Astrocyte (in vitro differentiated cells and primary cell): Measurements from ENCODE around the gene NRIP1. TPM values are rescaled to one million over a fixed set of nuclear protein-coding genes. Genes with fewer than 3 reads are reported as not detected.

ENCODE experiments used
- DNase-seq: peaks from one replicate; pipeline ENCODE4 v3.0.0-alpha.2; 2010; ENCODE audit warnings: low read depth
- FAIRE-seq: peaks from 2 replicates; lab custom pipeline; 2011; peaks lifted over from hg19 to GRCh38; lab: Jason Lieb, UNC
- H2AFZ ChIP-seq: 2 replicates; pipeline ENCODE4 v1.6.0; 2012; ENCODE audit warnings: low read depth, low read length, inconsistent platforms
- H3K27ac ChIP-seq: 2 replicates; pipeline ENCODE4 v1.5.1; 2011; ENCODE audit warnings: low read depth, low read length, inconsistent platforms
- H3K27me3 ChIP-seq: 2 replicates; pipeline ENCODE4 v1.6.0; 2011; ENCODE audit warnings: low read length, inconsistent platforms; ENCODE audit not compliant: insufficient read depth
- H3K36me3 ChIP-seq: 2 replicates; pipeline ENCODE4 v1.5.1; 2011; ENCODE audit warnings: low read length, inconsistent platforms; ENCODE audit not compliant: insufficient read depth
- H3K4me1 ChIP-seq: 2 replicates; pipeline ENCODE4 v1.5.1; 2011; ENCODE audit warnings: low read length, inconsistent platforms; ENCODE audit not compliant: insufficient read depth
- H3K4me2 ChIP-seq: 2 replicates; pipeline ENCODE4 v1.6.0; 2012; ENCODE audit warnings: low read length, inconsistent platforms
- H3K4me3 ChIP-seq: 2 replicates; pipeline ENCODE4 v1.5.1; 2011; ENCODE audit warnings: low read depth, mild to moderate bottlenecking, low read length, inconsistent platforms; ENCODE audit not compliant: insufficient read depth
- H3K79me2 ChIP-seq: 2 replicates; pipeline ENCODE4 v1.6.0; 2012; ENCODE audit warnings: mild to moderate bottlenecking, low read length, inconsistent platforms; ENCODE audit not compliant: insufficient read depth
- H3K9ac ChIP-seq: 2 replicates; pipeline ENCODE4 v1.6.0; 2012; ENCODE audit warnings: mild to moderate bottlenecking, low read length, inconsistent platforms
- H3K9me3 ChIP-seq: 2 replicates; pipeline ENCODE4 v1.5.1; 2012; ENCODE audit warnings: low read depth, mild to moderate bottlenecking, low read length, inconsistent platforms; ENCODE audit not compliant: insufficient read depth
- H4K20me1 ChIP-seq: 2 replicates; pipeline ENCODE4 v1.6.0; 2012; ENCODE audit warnings: low read length, inconsistent platforms; ENCODE audit not compliant: insufficient read depth
- H3K27ac Mint-ChIP-seq: one replicate; pipeline ENCODE4 v1.8.0; 2021; ENCODE audit warnings: mild to moderate bottlenecking, mixed read lengths; ENCODE audit not compliant: unreplicated experiment
- H3K27me3 Mint-ChIP-seq: one replicate; pipeline ENCODE4 v1.8.0; 2021; ENCODE audit warnings: low read depth, mixed read lengths; ENCODE audit not compliant: unreplicated experiment
- H3K36me3 Mint-ChIP-seq: one replicate; pipeline ENCODE4 v1.8.0; 2021; ENCODE audit warnings: low read depth, mixed read lengths; ENCODE audit not compliant: unreplicated experiment
- H3K4me1 Mint-ChIP-seq: one replicate; pipeline ENCODE4 v1.8.0; 2021; ENCODE audit warnings: low read depth, mixed read lengths; ENCODE audit not compliant: unreplicated experiment
- H3K4me3 Mint-ChIP-seq: one replicate; pipeline ENCODE4 v1.8.0; 2021; ENCODE audit warnings: mild to moderate bottlenecking, moderate library complexity, mixed read lengths; ENCODE audit not compliant: unreplicated experiment
- H3K9me3 Mint-ChIP-seq: one replicate; pipeline ENCODE4 v1.8.0; 2021; ENCODE audit warnings: mild to moderate bottlenecking, mixed read lengths; ENCODE audit not compliant: unreplicated experiment
- EZH2 ChIP-seq: IDR thresholded peaks from 2 replicates; pipeline ENCODE4 v1.6.1; 2012; ENCODE audit warnings: mild to moderate bottlenecking, low read length, inconsistent platforms; ENCODE audit not compliant: insufficient read depth
- total RNA-seq: library from RNA; stranded (reverse); gene quantifications from 2 replicates; pipeline ENCODE4 v1.2.1, GENCODE V29; 2021
- TF ChIP-seq, protein P1 (sequence below): IDR thresholded peaks from 2 replicates; pipeline ENCODE4 v1.5.1; 2011; ENCODE audit warnings: low read depth, mild to moderate bottlenecking, inconsistent platforms, low read length, moderate library complexity; ENCODE audit not compliant: insufficient read depth

Gene NRIP1
- total RNA-seq, 1 donor from 2014 or later = 55.5 TPM

DNA sequence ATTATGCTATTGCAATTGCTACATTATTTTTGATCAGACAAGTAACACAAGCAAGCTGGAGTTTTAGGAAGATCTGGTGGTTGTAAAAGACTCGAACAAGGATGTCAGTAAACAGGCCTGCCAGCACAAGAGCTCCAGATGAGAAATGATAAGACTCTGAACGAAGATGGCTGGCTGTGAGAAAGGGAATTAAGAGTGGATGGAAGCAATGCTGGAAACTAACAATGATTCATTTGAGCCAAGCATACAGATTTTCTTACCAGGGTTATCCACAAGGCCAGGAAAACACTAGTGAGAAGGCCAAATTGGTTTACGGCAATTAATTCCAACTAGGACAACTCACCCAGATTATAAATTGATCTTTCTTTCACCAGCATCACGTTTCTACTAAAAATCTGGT lies 54.2 kb downstream of the NRIP1 start:
- Histone ChIP-seq H2AFZ (no peak overlapping the region), H3K4me1 (peaks cover 43% of the 10 kb centered on the region), H3K79me2 (peaks cover 85% of the 10 kb centered on the region), H3K9ac (peak overlapping the region; percentile 43), H3K27me3 (no peaks in the 10 kb centered on the region), H3K27ac (peak overlapping the region; percentile 88), H4K20me1 (no peaks in the 10 kb centered on the region), H3K9me3 (no peaks in the 10 kb centered on the region), H3K4me3 (no peak overlapping the region), H3K36me3 (peaks cover 4% of the 10 kb centered on the region), H3K4me2 (peak overlapping the region; percentile 37)
- H3K27me3 Mint-ChIP-seq = no peaks in the 10 kb centered on the region
- H3K9me3 Mint-ChIP-seq = no peaks in the 10 kb centered on the region
- H3K27ac Mint-ChIP-seq = no peak overlapping the region
- no peak overlapping the region for H3K4me3 Mint-ChIP-seq
- peaks cover 9% of the 10 kb centered on the region for H3K36me3 Mint-ChIP-seq
- peaks cover 22% of the 10 kb centered on the region for H3K4me1 Mint-ChIP-seq
- TF ChIP-seq EZH2 = no peak
- TF ChIP-seq, protein P1, sequence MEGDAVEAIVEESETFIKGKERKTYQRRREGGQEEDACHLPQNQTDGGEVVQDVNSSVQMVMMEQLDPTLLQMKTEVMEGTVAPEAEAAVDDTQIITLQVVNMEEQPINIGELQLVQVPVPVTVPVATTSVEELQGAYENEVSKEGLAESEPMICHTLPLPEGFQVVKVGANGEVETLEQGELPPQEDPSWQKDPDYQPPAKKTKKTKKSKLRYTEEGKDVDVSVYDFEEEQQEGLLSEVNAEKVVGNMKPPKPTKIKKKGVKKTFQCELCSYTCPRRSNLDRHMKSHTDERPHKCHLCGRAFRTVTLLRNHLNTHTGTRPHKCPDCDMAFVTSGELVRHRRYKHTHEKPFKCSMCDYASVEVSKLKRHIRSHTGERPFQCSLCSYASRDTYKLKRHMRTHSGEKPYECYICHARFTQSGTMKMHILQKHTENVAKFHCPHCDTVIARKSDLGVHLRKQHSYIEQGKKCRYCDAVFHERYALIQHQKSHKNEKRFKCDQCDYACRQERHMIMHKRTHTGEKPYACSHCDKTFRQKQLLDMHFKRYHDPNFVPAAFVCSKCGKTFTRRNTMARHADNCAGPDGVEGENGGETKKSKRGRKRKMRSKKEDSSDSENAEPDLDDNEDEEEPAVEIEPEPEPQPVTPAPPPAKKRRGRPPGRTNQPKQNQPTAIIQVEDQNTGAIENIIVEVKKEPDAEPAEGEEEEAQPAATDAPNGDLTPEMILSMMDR = no peak
- DNase-seq (peak; percentile 82), FAIRE-seq (peak; percentile 37)

DNA sequence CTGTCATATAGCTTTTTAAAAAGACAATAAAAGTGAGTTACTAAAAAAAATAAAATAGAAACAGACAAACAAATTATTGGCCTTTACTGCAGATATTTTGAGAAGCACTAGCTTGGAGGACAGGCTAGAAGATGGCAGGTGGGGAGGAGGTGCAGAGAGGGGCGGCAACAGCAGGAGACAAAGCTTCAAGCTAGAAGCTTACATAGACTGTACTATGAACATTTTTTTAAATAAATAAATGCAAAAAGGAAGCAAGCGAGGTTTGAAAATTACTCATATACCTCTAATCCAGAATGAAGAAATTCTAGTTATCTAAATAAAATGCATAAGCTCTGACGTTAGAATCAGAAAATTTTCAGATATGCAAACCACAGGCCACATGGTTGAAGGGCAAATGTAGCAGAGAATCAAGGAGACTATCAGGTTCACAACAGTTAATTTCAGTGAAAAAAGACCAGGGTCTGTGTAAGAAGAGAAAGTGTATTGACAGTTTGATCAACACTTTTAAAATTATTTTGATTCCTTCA lies 54.9 kb downstream of the NRIP1 start:
- Histone ChIP-seq H3K79me2 (peaks cover 84% of the 10 kb centered on the region), H2AFZ (no peak overlapping the region), H4K20me1 (no peaks in the 10 kb centered on the region), H3K9me3 (no peaks in the 10 kb centered on the region), H3K36me3 (peaks cover 4% of the 10 kb centered on the region), H3K4me2 (peak overlapping the region; percentile 37), H3K4me1 (peaks cover 47% of the 10 kb centered on the region), H3K27me3 (no peaks in the 10 kb centered on the region), H3K27ac (peak overlapping the region; percentile 88), H3K4me3 (no peak overlapping the region), H3K9ac (peak overlapping the region; percentile 43)
- no peak for TF ChIP-seq EZH2
- TF ChIP-seq, protein P1 = no peak
- DNase-seq (peak; percentile 88), FAIRE-seq (no peak)
- no peaks in the 10 kb centered on the region for H3K9me3 Mint-ChIP-seq
- H3K27me3 Mint-ChIP-seq = no peaks in the 10 kb centered on the region
- H3K36me3 Mint-ChIP-seq = peaks cover 9% of the 10 kb centered on the region
- no peak overlapping the region for H3K27ac Mint-ChIP-seq
- no peak overlapping the region for H3K4me3 Mint-ChIP-seq
- peaks cover 27% of the 10 kb centered on the region for H3K4me1 Mint-ChIP-seq

DNA sequence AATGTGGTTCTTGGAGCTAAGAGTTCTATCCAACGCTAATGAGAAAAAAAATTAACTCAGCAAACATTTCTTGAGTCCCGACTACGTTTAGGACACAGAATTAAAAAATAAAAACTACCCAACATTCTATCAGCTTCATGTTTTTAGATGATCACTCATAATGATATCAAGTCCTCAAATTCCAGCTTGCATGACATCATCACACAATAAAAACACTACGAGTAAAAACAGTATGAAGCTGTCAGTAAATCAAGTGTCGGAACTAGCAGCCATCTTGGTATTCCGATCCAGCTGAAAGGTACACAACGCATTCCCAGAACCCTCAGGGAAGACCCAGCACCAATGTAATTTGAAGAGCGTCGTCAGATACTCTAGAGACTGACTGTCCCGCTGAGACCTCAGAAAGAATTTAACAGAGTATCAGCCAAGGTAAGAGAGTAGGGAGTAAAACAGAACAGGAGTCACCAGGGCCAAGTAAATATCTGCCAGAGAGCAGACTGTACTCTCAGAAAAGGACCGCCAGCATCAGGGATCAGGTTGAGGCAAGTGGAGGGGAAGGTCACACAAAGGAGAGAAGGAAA lies 57.0 kb downstream of the NRIP1 start:
- Histone ChIP-seq H3K9ac (no peak overlapping the region), H4K20me1 (no peaks in the 10 kb centered on the region), H3K4me3 (no peak overlapping the region), H3K79me2 (peaks cover 83% of the 10 kb centered on the region), H2AFZ (no peak overlapping the region), H3K9me3 (no peaks in the 10 kb centered on the region), H3K36me3 (peaks cover 4% of the 10 kb centered on the region), H3K4me2 (no peak overlapping the region), H3K27ac (no peak overlapping the region), H3K27me3 (no peaks in the 10 kb centered on the region), H3K4me1 (peaks cover 56% of the 10 kb centered on the region)
- no peak for FAIRE-seq
- DNase-seq = no peak
- TF ChIP-seq, protein P1 = no peak
- no peak for TF ChIP-seq EZH2
- Mint-ChIP-seq H3K36me3 (peaks cover 9% of the 10 kb centered on the region), H3K27ac (no peak overlapping the region), H3K9me3 (no peaks in the 10 kb centered on the region), H3K4me3 (no peak overlapping the region), H3K27me3 (no peaks in the 10 kb centered on the region), H3K4me1 (peaks cover 27% of the 10 kb centered on the region)
